ENCODE measurements around the gene SLC41A1.
A peak's percentile ranks its signal among the peaks of the same experiment; 100 is the strongest.
"Not testable (repeated sequence)": the region's sequence is repeated elsewhere in the genome, so short reads cannot be mapped to it uniquely, and the experiment has no call there.

Gene SLC41A1

DNA sequence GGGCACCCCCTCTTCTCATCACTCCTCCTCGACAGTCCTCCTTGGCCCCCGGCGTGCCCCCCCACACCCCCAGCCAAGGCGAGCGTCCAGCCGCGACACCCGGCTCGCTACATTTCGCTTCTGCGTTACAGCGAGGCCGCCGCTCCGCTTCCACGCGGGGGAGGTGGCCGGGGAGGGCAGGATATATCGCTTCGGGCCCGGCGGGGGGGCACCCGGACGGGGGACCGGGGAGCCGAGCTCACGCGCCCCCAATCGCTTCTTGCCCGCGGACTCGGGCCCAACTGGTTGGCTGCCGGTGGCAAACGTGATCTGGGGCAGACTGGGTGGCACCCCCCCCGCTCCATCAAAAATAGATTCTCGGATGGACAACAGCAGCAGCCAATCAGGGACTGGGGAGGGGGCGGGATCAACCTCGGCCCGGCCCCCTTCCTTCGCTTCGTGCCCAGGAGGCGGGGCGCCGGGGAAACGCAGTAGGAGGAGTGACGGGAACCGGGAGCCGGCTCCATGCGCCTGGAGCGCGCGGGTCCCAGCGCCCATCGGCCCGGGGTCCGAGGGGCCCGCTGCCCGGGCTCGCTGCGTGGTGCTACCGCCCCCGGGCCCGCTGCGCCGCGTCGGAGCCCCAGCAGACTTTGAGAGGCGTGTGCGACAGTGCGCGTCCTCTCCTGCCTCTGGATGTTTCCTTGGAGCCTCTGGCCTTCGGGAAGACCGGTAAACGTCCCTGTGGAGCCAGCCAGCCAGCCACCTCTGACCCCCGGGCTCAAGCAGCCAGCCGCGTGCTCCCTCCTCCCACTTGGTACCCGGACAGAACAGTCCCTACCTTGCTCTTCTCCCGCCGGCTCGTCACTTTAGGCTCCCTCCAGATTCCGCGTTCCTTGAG is at the start of gene SLC41A1:
SLC41A1 (minus strand) TSS at position 321 of the 877 bp plus-strand sequence. CDS start 2,757 bp downstream, outside the sequence.
- peak; percentile 91 for DNase-seq

DNA sequence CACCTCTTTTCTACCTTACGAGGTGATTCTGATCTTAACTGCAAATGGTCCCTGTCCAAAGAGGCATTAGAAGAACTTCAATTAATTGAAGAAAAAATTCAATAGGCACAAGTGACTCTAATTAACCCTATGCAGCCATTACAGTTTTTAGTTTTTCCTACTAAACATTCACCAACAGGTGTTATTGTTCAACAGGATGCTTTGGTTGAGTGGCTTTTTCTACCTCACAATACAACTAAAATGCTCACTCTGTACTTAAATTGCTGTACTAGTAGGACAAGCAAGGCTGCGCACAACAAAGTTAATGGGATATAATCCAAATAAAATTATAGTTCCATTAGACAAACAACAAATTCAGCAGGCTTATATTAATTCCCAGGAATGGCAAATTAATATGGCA is 48.5 kb upstream of the SLC41A1 start:
- no peak for DNase-seq

GRCh38 chr1:205858141-205858961 is 45.4 kb upstream of the SLC41A1 start:
- no peak for DNase-seq

- not testable (repeated sequence) for DNase-seq
These were observed 44.5 kb upstream of the SLC41A1 start for GRCh38 chr1:205857501-205857900.

DNA sequence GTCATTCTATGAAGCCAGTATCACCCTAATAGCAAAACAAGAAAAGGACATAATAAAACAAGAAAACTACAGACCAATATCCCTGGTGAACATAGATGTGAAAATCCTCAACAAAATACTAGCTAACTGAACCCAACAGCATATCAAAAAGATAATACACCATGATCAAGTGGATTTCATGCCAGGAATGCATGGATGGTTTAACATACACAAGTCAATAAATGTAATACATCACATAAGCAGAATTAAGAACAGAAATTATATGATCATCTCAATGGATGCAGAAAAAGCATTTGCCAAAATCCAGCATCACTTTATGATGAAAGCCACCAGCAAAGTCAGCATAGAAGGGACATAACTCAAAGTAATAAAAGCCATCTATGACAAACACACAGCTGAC is 43.4 kb upstream of the SLC41A1 start:
- no peak for DNase-seq

DNA sequence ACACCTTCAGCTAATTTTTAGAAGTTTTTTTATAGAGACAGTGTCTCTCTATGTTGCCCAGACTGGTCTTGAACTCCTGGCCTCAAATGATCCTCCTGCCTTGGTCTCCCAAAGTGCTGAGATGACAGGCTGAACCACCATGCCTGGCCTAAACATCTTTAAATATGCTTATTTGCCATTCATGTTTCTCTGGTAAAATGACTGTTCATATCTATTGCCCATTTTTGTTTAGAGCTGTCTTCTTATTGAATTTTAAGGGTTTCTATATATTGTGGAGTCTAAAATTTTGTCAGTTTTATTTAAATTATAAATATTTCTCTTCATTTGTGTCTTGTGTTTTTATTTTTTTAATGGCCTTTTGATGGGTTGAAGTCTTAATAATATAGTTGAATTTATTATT is 40.0 kb upstream of the SLC41A1 start:
- DNase-seq = no peak

GRCh38 chr1:205851993-205852392 is 39.0 kb upstream of the SLC41A1 start:
- DNase-seq = no peak

GRCh38 chr1:205849619-205850355 is 36.8 kb upstream of the SLC41A1 start, which contains the start of gene PM20D1:
Gene PM20D1, minus strand, starts transcription at chr1:205850132. Its CDS starts 60 bp downstream, at chr1:205850072.
- peak; percentile 80 for DNase-seq

DNA sequence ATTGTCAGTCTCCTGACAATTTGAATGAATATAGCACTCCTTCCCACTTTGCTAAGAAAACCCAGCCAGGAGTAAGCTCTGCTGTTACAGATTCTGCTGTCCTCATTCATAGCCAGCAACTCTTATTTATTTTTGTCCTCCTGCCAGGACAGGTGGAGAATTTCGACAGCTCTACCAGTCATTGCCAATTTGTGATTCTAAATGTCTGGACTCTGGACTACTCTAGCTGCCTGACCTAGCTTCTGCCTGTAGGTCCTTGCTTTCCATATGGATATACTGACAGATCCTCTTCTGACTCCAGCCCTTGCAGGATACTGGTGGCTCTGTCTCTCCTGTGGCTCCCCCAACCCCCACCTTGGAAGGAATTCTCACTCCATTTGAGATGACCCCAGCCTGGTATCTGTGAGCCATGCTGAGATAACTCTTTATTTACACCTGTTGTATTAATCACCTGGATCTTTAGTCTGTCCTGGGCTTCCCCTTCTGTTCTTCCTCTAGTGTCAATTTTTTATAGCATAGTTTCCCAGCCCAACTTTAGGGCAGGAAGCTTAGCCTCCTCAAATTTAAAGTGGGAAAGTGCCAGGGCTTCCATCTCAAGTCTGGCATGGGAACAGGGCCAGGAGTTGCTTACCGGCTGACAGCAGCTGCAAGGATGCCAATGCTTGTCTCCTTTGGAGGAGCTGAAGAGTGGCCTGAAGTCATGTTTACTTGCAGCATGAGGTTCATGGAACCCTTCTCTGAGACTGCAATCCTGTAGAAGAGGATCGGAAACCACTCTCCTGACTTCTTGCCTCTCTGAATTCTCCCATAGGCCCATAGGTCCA is 30.2 kb upstream of the SLC41A1 start:
- no peak for DNase-seq

- DNase-seq = no peak
These were observed 29.2 kb upstream of the SLC41A1 start for GRCh38 chr1:205842229-205842628.

GRCh38 chr1:205840146-205840923 is 27.3 kb upstream of the SLC41A1 start:
- DNase-seq = no peak

DNA sequence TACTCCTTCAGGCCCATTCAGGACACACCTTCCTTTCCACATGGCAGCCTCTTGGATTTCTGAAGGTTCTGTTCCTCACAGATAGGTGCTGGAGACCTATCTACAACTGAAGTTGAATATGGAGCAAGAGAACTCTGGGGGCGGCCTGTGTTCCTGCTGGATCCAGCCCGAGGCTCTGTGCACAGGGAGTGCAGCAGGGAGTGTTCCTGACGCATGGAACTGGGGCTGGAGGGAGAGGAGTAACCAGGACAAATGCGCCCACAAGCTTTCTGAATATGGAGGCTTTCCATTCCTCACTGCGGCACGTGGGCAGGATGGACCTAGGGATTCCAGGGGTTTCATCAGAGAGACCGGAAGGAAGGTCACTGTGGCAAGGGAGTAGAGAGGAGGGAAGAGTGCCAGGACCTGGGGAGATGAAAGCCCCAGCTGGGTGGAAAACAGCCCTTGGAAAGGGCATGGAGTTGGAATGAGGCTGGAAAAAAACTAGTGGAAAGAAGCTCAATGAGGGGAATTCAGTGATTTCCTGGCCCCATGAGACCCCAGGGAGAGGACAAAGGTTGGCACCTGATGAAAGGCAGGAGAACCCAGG is 24.5 kb upstream of the SLC41A1 start:
- DNase-seq = no peak

DNA sequence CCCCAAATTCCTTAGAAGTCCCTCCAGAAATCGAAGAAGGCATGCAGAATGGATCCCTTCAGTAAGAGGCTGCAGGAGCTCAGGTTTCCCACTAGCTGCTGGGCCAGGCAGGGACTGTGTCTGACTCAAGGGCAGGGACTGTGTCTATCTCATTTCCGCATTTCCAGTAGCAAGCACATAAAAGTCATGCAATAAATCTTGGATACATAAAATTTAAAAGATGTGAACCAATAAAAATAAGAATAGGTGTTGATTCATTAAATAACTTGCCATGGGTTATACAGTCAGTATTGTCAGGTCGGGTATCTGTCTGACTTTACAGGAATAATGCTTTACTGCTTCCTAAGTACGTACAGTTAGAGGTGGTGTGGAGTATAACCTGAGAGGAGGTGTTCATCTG is 21.8 kb upstream of the SLC41A1 start:
- no peak for DNase-seq

- no peak for DNase-seq
These were observed 19.3 kb upstream of the SLC41A1 start for GRCh38 chr1:205832326-205832751.

DNA sequence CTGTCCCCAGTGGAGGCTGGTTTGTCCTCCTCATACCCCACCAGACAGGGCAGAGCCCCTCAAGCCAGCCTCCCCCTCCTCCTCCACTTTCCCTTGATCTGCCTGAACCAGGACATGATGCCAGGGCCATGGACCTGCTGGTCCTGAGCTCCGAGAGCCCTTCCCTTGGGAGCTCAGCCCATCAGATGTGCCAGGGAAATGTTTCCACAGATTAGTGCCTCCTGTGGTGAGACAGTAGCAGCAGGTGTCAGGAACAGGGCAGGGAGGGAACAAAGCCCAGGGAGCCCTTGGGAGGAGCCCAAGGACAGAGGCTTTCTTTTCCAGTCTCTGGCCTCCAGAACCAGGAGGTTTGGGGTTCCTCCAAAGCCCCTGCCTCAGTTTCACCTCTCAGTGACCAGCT is 14.6 kb upstream of the SLC41A1 start:
- no peak for DNase-seq

- DNase-seq = no peak
These were observed 14.0 kb upstream of the SLC41A1 start for GRCh38 chr1:205826995-205827394.

DNA sequence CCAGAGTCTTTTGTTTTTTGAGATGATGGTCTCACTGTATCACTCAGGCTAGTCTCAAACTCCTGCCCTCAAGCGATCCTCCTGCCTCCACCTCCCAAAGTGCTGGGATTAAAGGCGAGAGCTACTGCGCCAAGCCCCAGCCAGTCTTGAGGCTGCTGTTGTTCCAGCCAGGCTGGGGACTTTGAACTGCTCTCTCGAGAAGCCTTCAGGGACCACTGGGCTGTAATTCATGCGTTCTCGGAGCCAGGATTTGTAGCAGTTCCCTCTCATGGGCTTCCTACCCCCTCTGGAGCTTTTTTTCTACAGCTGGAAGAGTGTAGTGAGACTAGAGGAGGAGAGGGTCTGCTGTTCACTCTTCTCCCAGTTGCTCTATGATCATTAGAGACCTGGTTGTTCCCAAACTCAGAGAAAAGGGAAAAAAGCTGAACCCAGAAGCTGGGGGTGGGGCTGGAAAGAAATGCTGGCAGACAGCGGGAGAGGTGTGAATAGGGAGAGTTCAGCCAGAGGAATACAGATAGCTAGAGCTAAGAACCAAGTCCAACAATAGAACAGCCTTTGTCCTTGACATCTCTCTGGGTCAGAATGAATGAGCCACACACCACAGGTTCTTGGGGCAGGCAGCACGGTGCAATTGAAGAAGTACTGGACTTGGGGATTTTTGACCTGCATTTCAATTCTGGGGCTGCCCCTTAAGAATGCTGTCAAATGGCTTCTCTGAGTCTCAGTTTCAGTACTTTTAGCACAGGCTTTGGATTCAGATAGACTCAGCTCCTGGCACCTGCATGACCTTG is 13.2 kb upstream of the SLC41A1 start:
- DNase-seq = no peak

DNA sequence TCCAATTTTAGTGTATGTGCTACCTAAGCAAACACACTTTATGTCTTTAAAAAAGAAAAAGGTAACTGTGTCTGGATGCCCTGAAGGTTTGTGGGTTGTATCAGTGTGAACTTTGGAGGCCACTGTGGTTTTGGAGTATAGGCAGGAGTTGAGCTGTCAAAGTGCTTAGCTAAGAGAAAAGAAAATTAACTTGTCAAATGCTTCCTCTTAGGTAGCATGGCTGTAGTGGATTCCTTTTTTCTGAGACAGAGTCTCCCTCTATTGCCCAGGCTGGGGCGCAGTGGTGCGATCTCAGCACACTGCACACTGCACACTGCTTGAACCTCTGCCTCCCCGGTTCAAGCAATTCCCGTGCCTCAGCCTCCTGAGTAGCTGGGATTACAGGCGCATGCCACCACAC is 11.2 kb upstream of the SLC41A1 start:
- no peak for DNase-seq

GRCh38 chr1:205823260-205823659 is 10.3 kb upstream of the SLC41A1 start:
- DNase-seq = not testable (repeated sequence)

GRCh38 chr1:205822397-205822796 is 9.4 kb upstream of the SLC41A1 start:
- DNase-seq = no peak
